Left lobe of liver (tissue), 2 donors: ENCODE data around the gene OR10H1. TPM values are rescaled to one million over a fixed set of nuclear protein-coding genes. Genes with fewer than 3 reads are reported as not detected.
"Not testable (repeated sequence)": the region's sequence is repeated elsewhere in the genome, so short reads cannot be mapped to it uniquely, and the experiment has no call there.

Experiments
- ATAC-seq: fragments of 200-7000 bp; cut with Tn5 transposase; one replicate; pipeline ENCODE4 v1.9.1; 2020; ENCODE audit warnings: mild to moderate bottlenecking, moderate library complexity
- DNase-seq: peaks from one replicate; pipeline ENCODE4 v3.0.0-alpha.2; 2020; ENCODE audit warnings: low spot score
- total RNA-seq: library from RNA; stranded (reverse); gene quantifications from one replicate; pipeline ENCODE4 v1.2.1, GENCODE V29; 2021
- donor health status: DM: no; HTN: no; CAD: no; lungs with moderate emphysema.
- donor health status: DM: no; HTN: yes; CAD: no.

The OR10H1 gene
- not detected for total RNA-seq

GRCh38 chr19:15815306-15815705 is at the start of gene OR10H1:
TSS of gene OR10H1 (minus strand) at chr19:15815664. CDS start at chr19:15808037, 7,627 bp downstream.
- ATAC-seq (no peak), DNase-seq (no peak)

GRCh38 chr19:15864824-15865223 is 49.4 kb upstream of the OR10H1 start:
- DNase-seq (no peak), ATAC-seq (no peak)

GRCh38 chr19:15863272-15863671 is 47.8 kb upstream of the OR10H1 start:
- ATAC-seq: no peak

GRCh38 chr19:15862444-15862843 is 47.0 kb upstream of the OR10H1 start:
- DNase-seq (no peak), ATAC-seq (no peak)

More at GRCh38 chr19:15863272-15863671, 47.8 kb upstream of the OR10H1 start:
- DNase-seq: no peak

GRCh38 chr19:15860522-15860921 is 45.1 kb upstream of the OR10H1 start:
- no peak for DNase-seq
- no peak for ATAC-seq

- ATAC-seq: no peak
- DNase-seq: no peak
Measured at GRCh38 chr19:15859187-15859586, 43.7 kb upstream of the OR10H1 start.

GRCh38 chr19:15850385-15850784 is 34.9 kb upstream of the OR10H1 start:
- ATAC-seq: no peak
- no peak for DNase-seq

- no peak for ATAC-seq
Measured at GRCh38 chr19:15846923-15847322, 31.5 kb upstream of the OR10H1 start.

GRCh38 chr19:15843894-15844222 is 28.4 kb upstream of the OR10H1 start:
- ATAC-seq: peak; percentile 79

More at GRCh38 chr19:15846923-15847322, 31.5 kb upstream of the OR10H1 start:
- DNase-seq: no peak

GRCh38 chr19:15843203-15843893 is 27.9 kb upstream of the OR10H1 start:
- ATAC-seq (no peak), DNase-seq (no peak)

More at GRCh38 chr19:15843894-15844222, 28.4 kb upstream of the OR10H1 start:
- peak; percentile 66 for DNase-seq

- ATAC-seq (no peak), DNase-seq (no peak)
Measured at GRCh38 chr19:15841875-15842569, 26.6 kb upstream of the OR10H1 start.

GRCh38 chr19:15840833-15841232 is 25.4 kb upstream of the OR10H1 start:
- ATAC-seq: no peak

GRCh38 chr19:15839888-15840287 is 24.4 kb upstream of the OR10H1 start:
- ATAC-seq, DNase-seq: not testable (repeated sequence)

More at GRCh38 chr19:15840833-15841232, 25.4 kb upstream of the OR10H1 start:
- DNase-seq: no peak

GRCh38 chr19:15838351-15838750 is 22.9 kb upstream of the OR10H1 start:
- no peak for ATAC-seq
- no peak for DNase-seq

GRCh38 chr19:15837221-15837731 is 21.8 kb upstream of the OR10H1 start:
- peak; percentile 82 for DNase-seq
- ATAC-seq: peak; percentile 51

GRCh38 chr19:15836330-15837220 is 21.1 kb upstream of the OR10H1 start:
- DNase-seq: peak; percentile 98
- peak; percentile 97 for ATAC-seq

GRCh38 chr19:15835565-15836329 is 20.3 kb upstream of the OR10H1 start:
- not testable (repeated sequence) for ATAC-seq, DNase-seq

GRCh38 chr19:15834232-15834631 is 18.8 kb upstream of the OR10H1 start:
- not testable (repeated sequence) for DNase-seq, ATAC-seq

- no peak for ATAC-seq
- DNase-seq: no peak
Measured at GRCh38 chr19:15831626-15832025, 16.2 kb upstream of the OR10H1 start.

- DNase-seq: no peak
- no peak for ATAC-seq
Measured at GRCh38 chr19:15829786-15830185, 14.3 kb upstream of the OR10H1 start.
